GM12878 (cell line): ENCODE measurements around the gene STAT5B. TPM values are rescaled to one million over a fixed set of nuclear protein-coding genes. Genes with fewer than 3 reads are reported as not detected.

Experiments
- ATAC-seq: fragments of 200-7000 bp; cut with Tn5 transposase; 3 replicates; pipeline ENCODE4 v1.9.1; 2020; ENCODE audit warnings: mild to moderate bottlenecking, moderate library complexity
- BruUV-seq: library from RNA; stranded (reverse); fragments of 400-500 nt; replicated peaks from 2 replicates; lab custom pipeline; 2021; lab: Mats Ljungman, UMichigan
- CTCF ChIA-PET: fragments of 300-600 bp; sonication (Branson Sonifier 250); formaldehyde crosslinking; extraction: SDS; loops from one replicate; lab custom pipeline; 2021; ENCODE audit warnings: inconsistent platforms; lab: Yijun Ruan, JAX
- POLR2A ChIA-PET: fragments of 350-600 bp; formaldehyde crosslinking; extraction: SDS; loops from one replicate; lab custom pipeline; 2021; ENCODE audit warnings: inconsistent platforms; lab: Charles Lee
- RAD21 ChIA-PET: fragments of 300-600 bp; sonication (Branson Sonifier 250); formaldehyde crosslinking; loops from one replicate; lab custom pipeline; 2023; ENCODE audit warnings: antibody characterized with exemption; ENCODE audit not compliant: unreplicated experiment; lab: Charles Lee
- SMC1A ChIA-PET: fragments of 300-600 bp; sonication (Branson Sonifier 250); formaldehyde crosslinking; loops from one replicate; lab custom pipeline; 2023; ENCODE audit not compliant: unreplicated experiment, uncharacterized antibody; lab: Charles Lee
- DNase-seq: peaks from one replicate; pipeline ENCODE4 v3.0.0-alpha.2; 2011; ENCODE audit warnings: low read depth, low spot score
- FAIRE-seq: peaks from 3 replicates; lab custom pipeline; 2011; peaks lifted over from hg19 to GRCh38; lab: Jason Lieb, UNC
- H2AFZ ChIP-seq: 2 replicates; pipeline ENCODE4 v1.6.0; 2011; ENCODE audit warnings: low read depth, low read length, control low read depth; ENCODE audit not compliant: control insufficient read depth
- H3K27ac ChIP-seq: 2 replicates; pipeline ENCODE4 v1.5.1; 2011; ENCODE audit warnings: control low read depth; ENCODE audit not compliant: control insufficient read depth, insufficient read depth
- H3K27me3 ChIP-seq, 2 experiments: replicated peaks in 1 of 2; 2 replicates each; pipeline versions ENCODE4 v1.6.0 to v1.6.1; 2011; ENCODE audit warnings: low read length in 1 of 2; ENCODE audit not compliant: control insufficient read depth in 2 of 2, insufficient read depth in 2 of 2
- H3K36me3 ChIP-seq, 2 experiments: 2 replicates each; pipeline ENCODE4 v1.5.1; 2011; ENCODE audit warnings: low read length in 1 of 2; ENCODE audit not compliant: control insufficient read depth in 2 of 2, insufficient read depth in 2 of 2
- H3K4me1 ChIP-seq: 2 replicates; pipeline ENCODE4 v1.6.1; 2011; ENCODE audit warnings: mild to moderate bottlenecking, low read length, moderate library complexity, mixed read lengths; ENCODE audit not compliant: control insufficient read depth, insufficient read depth
- H3K4me2 ChIP-seq: 2 replicates; pipeline ENCODE4 v1.6.0; 2011; ENCODE audit warnings: control low read depth; ENCODE audit not compliant: control insufficient read depth, insufficient read depth
- H3K4me3 ChIP-seq: fragments of 200-600 bp; sonication (generic); 2 replicates; pipeline ENCODE4 v1.5.1; 2016
- H3K79me2 ChIP-seq: 2 replicates; pipeline ENCODE4 v1.6.0; 2011; ENCODE audit warnings: low read length; ENCODE audit not compliant: control insufficient read depth, insufficient read depth
- H3K9ac ChIP-seq: 2 replicates; pipeline ENCODE4 v1.8.0; 2011; ENCODE audit warnings: low read length, control low read depth, mixed read lengths; ENCODE audit not compliant: control insufficient read depth, insufficient read depth
- H3K9me3 ChIP-seq: replicated peaks from 3 replicates; pipeline ENCODE4 v1.5.1; 2011; ENCODE audit warnings: mild to moderate bottlenecking, low read length; ENCODE audit not compliant: control insufficient read depth, insufficient read depth
- H4K20me1 ChIP-seq: 2 replicates; pipeline ENCODE4 v1.6.0; 2011; ENCODE audit not compliant: control insufficient read depth, insufficient read depth
- EGR1 ChIP-seq, 2 experiments: IDR thresholded peaks; 1 replicate in 1 of 2; 2 replicates in 1 of 2; pipeline ENCODE4 v1.6.1; 2011 to 2012; ENCODE audit warnings: low read depth in 2 of 2, low read length in 2 of 2, borderline replicate concordance in 1 of 2, mild to moderate bottlenecking in 1 of 2, moderate library complexity in 1 of 2
- WGBS: methylation state at CpG from one replicate; pipeline ENCODE4 v1.1.6; 2016; ENCODE audit warnings: low lambda C conversion rate; ENCODE audit not compliant: insufficient replicate concordance, insufficient coverage; ENCODE audit errors: missing lambda C conversion rate; 5-methylcytosine and 5-hydroxymethylcytosine counted together
- in situ Hi-C: fragments of 300-500 bp; cut with MboI; formaldehyde crosslinking; loops from 9 replicates; pipeline ENCODE4 v1.14.3; 2018; ENCODE audit warnings: mixed read lengths
- intact Hi-C: fragments of 100-400 bp; cut with micrococcal nuclease; formaldehyde crosslinking; loops from one replicate; pipeline ENCODE4 v1.14.2; 2022; ENCODE audit not compliant: unreplicated experiment
- polyA plus RNA-seq, 11 experiments: library from polyadenylated mRNA; depleted of rRNA in 4 of 11; unstranded in 6 of 11; stranded (reverse) in 5 of 11; fragments of >200 nt; fragmentation: Nextera tagmentation in 4 of 11; fragmentation: Illumina TruSeq in 1 of 11; extraction: Ambion mirVana in 4 of 11; extraction: Trizol in 1 of 11; gene quantifications; 1 replicate in 1 of 11; 2 replicates in 10 of 11; pipeline versions ENCODE4 v1.2.1 to v1.2.3, GENCODE V29; 2011 to 2016; ENCODE audit warnings: inconsistent platforms in 2 of 11, missing spikeins in 2 of 11, low read depth in 1 of 11
- total RNA-seq, 4 experiments: library from RNA; depleted of rRNA in 3 of 4; stranded (reverse); fragments of >200 nt in 3 of 4; fragmentation: Illumina TruSeq in 1 of 4; extraction: Trizol in 1 of 4; gene quantifications; 2 replicates each; pipeline versions ENCODE4 v1.2.1 to v1.2.3, GENCODE V29; 2013 to 2021
- TF ChIP-seq, protein P1 (sequence below): fragments of 450-650 bp; formaldehyde crosslinking; IDR thresholded peaks from 2 replicates; pipeline ENCODE4 v1.4.0; 2022; ENCODE audit warnings: mild to moderate bottlenecking, moderate library complexity
- TF ChIP-seq, protein P2 (sequence below): fragments of 450-650 bp; IDR thresholded peaks from 2 replicates; pipeline ENCODE4 v1.6.1; 2017; ENCODE audit warnings: mild to moderate bottlenecking

The STAT5B gene
- total and polyA plus RNA-seq, 10 of the 15 experiments (the other 5 are each of a cell fraction or from before 2014, with no cell fraction given) = 11.0 to 69.6 (median 46.7) TPM

- TF ChIP-seq EGR1 (IDR thresholded peaks at IDR 0.05; ENCODE audit: borderline replicate concordance in 1 of 2, low read depth in 2 of 2, low read length in 2 of 2) = no peak
- TF ChIP-seq, protein P1, sequence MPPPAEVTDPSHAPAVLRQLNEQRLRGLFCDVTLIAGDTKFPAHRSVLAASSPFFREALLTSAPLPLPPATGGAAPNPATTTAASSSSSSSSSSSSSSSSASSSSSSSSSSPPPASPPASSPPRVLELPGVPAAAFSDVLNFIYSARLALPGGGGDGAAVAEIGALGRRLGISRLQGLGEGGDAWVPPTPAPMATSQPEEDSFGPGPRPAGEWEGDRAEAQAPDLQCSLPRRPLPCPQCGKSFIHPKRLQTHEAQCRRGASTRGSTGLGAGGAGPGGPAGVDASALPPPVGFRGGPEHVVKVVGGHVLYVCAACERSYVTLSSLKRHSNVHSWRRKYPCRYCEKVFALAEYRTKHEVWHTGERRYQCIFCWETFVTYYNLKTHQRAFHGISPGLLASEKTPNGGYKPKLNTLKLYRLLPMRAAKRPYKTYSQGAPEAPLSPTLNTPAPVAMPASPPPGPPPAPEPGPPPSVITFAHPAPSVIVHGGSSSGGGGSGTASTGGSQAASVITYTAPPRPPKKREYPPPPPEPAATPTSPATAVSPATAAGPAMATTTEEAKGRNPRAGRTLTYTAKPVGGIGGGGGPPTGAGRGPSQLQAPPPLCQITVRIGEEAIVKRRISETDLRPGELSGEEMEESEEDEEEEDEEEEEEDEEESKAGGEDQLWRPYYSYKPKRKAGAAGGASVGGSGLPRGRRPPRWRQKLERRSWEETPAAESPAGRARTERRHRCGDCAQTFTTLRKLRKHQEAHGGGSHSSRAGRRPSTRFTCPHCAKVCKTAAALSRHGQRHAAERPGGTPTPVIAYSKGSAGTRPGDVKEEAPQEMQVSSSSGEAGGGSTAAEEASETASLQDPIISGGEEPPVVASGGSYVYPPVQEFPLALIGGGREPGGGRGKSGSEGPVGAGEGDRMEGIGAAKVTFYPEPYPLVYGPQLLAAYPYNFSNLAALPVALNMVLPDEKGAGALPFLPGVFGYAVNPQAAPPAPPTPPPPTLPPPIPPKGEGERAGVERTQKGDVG (CRISPR knock-in tag) = no peak
Observed at GRCh38 chr17:42191275-42191608, 84.9 kb downstream of the STAT5B start (continued).

GRCh38 chr17:42190491-42191274, 85.5 kb downstream of the STAT5B start:
- TF ChIP-seq, protein P2, sequence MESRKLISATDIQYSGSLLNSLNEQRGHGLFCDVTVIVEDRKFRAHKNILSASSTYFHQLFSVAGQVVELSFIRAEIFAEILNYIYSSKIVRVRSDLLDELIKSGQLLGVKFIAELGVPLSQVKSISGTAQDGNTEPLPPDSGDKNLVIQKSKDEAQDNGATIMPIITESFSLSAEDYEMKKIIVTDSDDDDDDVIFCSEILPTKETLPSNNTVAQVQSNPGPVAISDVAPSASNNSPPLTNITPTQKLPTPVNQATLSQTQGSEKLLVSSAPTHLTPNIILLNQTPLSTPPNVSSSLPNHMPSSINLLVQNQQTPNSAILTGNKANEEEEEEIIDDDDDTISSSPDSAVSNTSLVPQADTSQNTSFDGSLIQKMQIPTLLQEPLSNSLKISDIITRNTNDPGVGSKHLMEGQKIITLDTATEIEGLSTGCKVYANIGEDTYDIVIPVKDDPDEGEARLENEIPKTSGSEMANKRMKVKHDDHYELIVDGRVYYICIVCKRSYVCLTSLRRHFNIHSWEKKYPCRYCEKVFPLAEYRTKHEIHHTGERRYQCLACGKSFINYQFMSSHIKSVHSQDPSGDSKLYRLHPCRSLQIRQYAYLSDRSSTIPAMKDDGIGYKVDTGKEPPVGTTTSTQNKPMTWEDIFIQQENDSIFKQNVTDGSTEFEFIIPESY = no peak
- ATAC-seq (no peak), FAIRE-seq (no peak), DNase-seq (no peak)
- in situ Hi-C loops = no loop called here
- Histone ChIP-seq H3K9me3 (no peaks in the 10 kb centered on the region), H3K4me3 (no peak overlapping the region), H3K27ac (no peak overlapping the region), H3K4me1 (0 out of 2 replicates have a peak, but pooled peaks cover 3% of the 10 kb centered on the region), H2AFZ (no peak overlapping the region), H3K27me3 (no peaks in the 10 kb centered on the region), H3K9ac (no peak overlapping the region), H3K36me3 (no peaks in the 10 kb centered on the region), H3K4me2 (no peak overlapping the region), H3K79me2 (peaks cover 4% of the 10 kb centered on the region), H4K20me1 (no peaks in the 10 kb centered on the region)
- WGBS = 85% methylated on average over 17 of the region's 17 CpGs
- ChIA-PET SMC1A (no interaction called here), POLR2A (interaction anchor here (0.5 to 0.7 kb wide), 2 partner anchors 14 to 1781 kb away, joined by 3 read pairs; no protein-coding TSS in a partner anchor), RAD21 (interaction anchor here (0.6 to 1.6 kb wide), 4 partner anchors 8 to 216 kb away, joined by 3 to 4 read pairs (median 4); partner anchors contain the start of gene KCNH4), CTCF (interaction anchor here (0.8 to 2.1 kb wide), 2 partner anchors 9 to 125 kb away, joined by 3 to 9 read pairs; partner anchors contain the start of gene KCNH4)
- intact Hi-C loops = no loop called here
- BruUV-seq = no TSS peak
